ENCODE data around the gene CDK9. TPM values are rescaled to one million over a fixed set of nuclear protein-coding genes. Genes with fewer than 3 reads are reported as not detected.
"Not testable (repeated sequence)": the region's sequence is repeated elsewhere in the genome, so short reads cannot be mapped to it uniquely, and the experiment has no call there.

CDK9 gene
- total RNA-seq, 1 donor from 2014 or later: 24.9 TPM

DNA sequence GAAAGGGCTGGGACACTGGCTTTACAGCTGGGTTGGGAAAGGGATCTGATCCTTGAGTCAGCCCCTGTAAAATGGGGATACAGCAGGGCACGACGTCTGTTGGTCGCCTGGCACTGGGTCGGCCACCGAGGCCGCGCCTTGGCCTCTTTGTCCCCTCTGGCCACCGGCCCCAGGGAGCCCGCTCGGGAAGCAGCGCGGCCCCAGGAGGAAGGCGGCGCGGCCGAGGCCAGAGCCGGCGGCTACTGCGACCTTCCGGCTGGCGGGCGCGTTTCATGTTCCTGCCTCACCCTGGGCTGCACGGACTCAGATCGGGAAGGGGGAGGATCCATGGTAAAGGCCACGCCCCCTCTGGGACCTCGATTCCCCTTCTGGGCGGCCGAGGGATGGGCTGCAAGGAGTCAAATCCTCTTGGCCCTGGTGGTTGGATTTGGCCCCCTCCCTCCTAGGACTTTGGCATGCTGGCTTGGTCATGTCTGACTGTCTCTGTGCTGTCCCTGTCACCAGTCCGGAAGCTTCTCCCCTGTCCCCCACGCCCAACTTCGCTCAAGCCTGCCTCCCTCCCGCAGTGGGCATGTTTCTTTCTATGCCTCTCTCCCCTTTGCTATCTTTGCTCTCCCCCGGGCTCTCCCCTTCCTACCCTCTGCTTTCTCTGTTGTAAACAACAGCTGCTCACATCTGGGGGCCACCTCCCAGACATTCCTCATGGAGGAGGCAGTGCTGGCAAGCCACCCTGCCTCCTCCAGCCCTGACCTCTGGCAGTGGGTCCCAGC is 42.6 kb downstream of the CDK9 start:
- DNase-seq: no peak

DNA sequence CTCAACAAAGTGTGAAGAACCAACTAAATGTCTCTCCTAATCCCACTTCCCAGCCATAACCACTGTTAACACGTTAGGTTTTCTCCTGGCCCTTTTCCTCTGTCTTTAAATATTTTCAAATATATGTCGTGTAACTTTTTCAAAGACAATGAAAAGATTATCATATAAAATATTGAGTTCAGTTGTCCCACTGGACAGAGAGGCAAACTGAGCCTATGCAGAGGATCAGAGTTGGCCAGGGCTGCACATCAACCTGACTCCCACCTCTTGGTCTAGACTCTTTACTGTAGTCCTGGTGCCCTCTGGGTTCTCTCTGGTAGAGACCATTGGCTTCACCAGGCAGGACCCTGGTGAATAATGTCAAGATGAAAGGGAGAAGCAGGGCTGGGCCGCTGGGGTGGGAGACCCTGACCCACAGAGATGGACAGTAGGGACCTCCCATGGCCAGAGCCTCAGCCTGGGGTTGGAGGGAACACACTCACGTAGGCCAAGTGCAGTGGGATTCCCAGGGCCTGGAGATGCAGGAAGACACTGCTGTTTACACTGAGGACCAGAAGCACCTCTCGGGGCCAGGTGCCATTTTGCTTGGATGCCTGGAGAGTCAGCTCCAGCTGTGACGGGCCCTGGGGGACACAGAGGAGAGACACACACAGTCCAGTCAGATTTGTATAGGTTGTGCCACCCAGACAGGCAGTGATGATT is 43.5 kb downstream of the CDK9 start:
- no peak for DNase-seq

DNA sequence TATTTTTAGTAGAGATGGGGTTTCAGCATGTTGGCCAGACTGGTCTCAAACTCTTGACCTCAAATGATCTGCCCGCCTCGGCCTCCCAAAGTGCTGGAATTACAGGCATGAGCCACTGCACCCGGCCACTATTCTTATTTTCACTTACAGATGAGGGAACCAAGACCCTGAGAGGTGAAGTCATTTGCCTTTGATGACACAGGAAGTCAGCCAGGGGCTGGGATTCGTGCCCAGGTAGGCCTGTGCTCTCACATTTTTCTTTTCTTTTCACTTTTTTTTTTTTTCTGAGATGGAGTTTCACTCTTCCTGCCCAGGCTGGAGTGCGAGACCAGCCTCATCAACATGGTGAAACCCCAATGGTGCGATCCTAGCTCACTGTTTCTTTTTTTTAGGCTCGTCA is 46.4 kb downstream of the CDK9 start:
- DNase-seq: no peak

DNA sequence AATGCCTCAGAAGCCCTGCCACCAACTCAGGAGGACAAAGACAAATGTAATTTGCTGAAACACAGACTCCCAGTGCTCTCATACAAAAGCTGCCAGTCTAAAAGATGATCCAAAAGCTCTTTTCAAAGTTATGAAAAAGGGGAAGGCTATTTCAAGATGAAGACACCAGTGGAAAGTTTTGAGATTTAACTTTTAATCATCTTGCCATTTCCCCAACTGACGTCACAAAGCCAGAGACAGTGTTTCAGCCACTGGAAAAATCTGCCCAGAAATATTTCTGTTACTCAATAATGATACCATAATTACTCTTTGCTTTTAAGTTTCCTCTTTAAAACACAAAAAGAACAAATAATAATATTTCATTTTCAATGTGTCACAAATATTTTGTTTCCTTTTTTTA is 47.7 kb downstream of the CDK9 start:
- no peak for DNase-seq

DNA sequence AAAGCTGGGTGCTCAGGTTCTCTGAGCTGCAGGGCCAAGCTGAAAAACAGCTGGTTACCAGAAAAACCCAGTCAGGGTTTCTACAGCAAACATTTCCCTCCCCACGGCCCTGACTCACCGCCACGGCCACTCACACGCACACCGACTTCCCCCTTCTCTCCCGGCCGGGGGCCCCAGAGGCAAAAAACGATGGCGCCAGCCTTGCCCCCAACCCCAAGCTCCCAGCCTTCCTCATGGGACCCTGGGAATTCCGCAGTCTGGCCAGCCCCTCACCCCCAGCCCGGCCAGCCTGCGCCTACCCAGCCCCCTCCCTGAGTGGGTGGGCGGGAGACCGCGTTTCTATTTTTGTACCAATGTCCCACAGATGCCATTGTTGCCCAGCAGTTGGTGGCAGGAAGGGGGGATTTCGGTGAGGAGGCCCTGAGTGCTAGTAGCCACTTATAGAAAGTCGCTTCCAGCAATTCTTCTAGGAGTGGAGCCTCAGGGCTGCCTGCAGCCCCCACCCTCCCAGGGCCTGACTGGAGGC is 50.2 kb downstream of the CDK9 start:
- DNase-seq: no peak

DNA sequence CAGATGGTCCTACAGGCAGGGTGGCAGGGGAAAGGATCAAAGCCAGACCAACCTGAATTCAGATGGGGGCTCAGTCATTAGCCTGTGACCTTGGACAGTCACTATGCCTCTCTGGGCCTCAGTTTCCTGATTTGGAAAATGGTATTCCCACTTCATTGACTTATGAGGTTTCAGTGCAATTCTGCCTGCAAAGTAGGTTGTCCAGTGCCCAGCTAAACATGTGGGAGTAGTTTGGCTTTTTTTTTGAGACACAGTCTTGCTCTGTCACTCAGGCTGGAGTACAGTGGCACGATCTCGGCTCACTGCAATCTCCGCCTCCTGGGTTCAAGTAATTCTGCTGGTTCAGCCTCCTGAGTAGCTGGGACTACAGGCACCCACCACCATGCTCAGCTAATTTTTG is 50.7 kb downstream of the CDK9 start:
- DNase-seq: not testable (repeated sequence)

DNA sequence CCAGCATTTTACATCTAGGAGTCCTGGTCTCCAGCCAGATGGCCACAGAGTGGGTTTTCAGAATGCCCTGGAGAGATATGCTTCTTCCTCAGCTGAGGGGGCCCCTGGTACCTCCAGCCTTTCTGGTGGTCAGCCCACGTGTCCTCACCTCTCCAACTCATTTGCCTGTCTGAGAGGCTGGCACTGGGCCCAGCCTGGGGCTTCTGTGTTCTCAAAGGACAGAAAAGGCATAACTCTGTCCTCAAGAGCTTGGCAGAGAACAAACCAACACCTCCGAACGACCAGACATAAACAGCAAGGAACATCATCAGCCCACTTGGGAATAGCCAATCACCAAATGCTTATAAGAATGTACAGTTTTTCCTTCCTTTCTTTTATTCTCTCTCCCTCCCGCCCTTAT is 51.5 kb downstream of the CDK9 start:
- DNase-seq: no peak

DNA sequence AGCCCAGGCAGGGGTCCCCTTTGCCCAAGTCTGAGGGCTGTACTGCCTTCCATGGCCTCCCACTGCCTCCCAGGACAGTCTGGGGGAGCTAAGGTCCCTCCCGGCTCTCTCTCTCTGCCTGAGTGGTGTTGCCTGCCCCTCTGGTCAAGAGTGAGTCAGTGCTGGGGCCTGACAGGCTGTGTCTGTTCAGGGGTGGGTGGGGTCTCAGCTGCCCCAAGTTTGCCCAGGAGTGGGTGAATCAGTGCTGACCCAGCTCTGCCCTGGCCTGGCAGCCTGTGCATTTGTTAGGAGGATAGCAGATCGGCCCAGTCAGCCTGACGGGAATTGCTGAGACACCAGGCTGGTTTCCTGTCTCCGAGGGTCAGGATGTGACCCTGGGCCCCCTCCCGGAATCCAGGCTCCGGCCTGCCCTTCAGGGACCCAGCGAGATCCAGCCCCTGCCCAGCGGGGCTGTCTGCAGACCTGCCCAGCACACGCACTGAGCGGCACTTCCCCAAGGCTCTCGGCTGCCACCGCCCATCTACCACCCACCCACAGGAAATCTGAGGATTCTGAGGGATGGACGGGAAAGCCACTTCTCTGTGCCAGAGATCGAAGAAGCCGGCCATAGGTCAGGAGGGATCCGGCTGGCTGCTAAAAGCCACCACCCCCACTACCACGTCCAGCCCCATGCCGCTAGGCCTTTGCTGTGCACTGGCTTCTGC is 52.7 kb downstream of the CDK9 start:
- peak; percentile 31 for DNase-seq

Small RNA genes lying within 50 kb of the gene (small RNA-seq; reads per million reads assigned to genes)
- not detected for gene RF00019 (ENCODE audit: low replicate concordance)

Other genes starting within 250 kb of the CDK9 start
- 15.2 TPM for gene STXBP1, start 173.8 kb upstream of the CDK9 start, total RNA-seq
- gene CFAP157, start 79.0 kb upstream of the CDK9 start, total RNA-seq: 0.10 TPM
- gene PTRH1, start 70.4 kb upstream of the CDK9 start, total RNA-seq: 11.8 TPM
- not detected for gene TTC16, start 70.0 kb upstream of the CDK9 start, total RNA-seq
- 4.4 TPM for gene TOR2A, start 50.7 kb upstream of the CDK9 start, total RNA-seq
- 5.7 TPM for gene SH2D3C, start 7.4 kb upstream of the CDK9 start, total RNA-seq
- 21.7 TPM for gene FPGS, start 16.8 kb downstream of the CDK9 start, total RNA-seq
- gene ENG, start 68.6 kb downstream of the CDK9 start, total RNA-seq: 9.1 TPM
- 47.1 TPM for gene AK1, start 91.6 kb downstream of the CDK9 start, total RNA-seq
- gene ST6GALNAC6, start 113.6 kb downstream of the CDK9 start, total RNA-seq: 19.5 TPM
- 8.9 TPM for gene ST6GALNAC4, start 131.0 kb downstream of the CDK9 start, total RNA-seq
- gene PIP5KL1, start 144.7 kb downstream of the CDK9 start, total RNA-seq: 1.2 TPM
- 11.2 TPM for gene DPM2, start 151.8 kb downstream of the CDK9 start, total RNA-seq
- gene EEIG1, start 195.0 kb downstream of the CDK9 start, total RNA-seq: 14.0 TPM

Data from skin of body (tissue), 3 donors.